Forelimb muscle (tissue), 1 donor: ENCODE data around the gene DTX4. TPM values are rescaled to one million over a fixed set of nuclear protein-coding genes. Genes with fewer than 3 reads are reported as not detected.

Experiments
- DNase-seq: peaks from one replicate; pipeline ENCODE4 v3.0.0-alpha.2; 2013; ENCODE audit warnings: low read depth
- polyA plus RNA-seq: library from polyadenylated mRNA; unstranded; fragments of 120-200 nt; gene quantifications from one replicate; pipeline ENCODE4 v1.2.1, GENCODE V29; 2013; ENCODE audit not compliant: insufficient read length

The DTX4 gene
- polyA plus RNA-seq, 1 donor, result 18.2 TPM

DNA sequence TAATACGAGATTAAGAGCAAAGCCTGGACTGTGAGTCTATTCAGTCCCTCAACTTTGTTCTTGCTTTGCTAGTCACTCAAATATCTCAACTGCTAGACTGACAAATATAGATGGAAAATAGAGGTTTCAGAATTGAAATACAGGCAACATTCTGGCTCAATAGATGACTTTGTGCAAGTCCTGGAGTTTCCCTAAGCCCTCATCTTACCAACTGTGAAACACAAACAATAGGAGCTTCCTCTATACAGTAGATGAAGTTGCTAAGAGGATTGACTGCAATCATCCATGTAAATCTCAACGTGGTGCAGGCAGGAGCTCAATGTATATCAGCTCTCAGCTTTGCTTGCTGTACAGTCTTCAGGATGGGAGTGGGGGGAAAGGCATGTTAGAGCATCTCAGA, 47.0 kb downstream of the DTX4 start:
- no peak for DNase-seq

DNA sequence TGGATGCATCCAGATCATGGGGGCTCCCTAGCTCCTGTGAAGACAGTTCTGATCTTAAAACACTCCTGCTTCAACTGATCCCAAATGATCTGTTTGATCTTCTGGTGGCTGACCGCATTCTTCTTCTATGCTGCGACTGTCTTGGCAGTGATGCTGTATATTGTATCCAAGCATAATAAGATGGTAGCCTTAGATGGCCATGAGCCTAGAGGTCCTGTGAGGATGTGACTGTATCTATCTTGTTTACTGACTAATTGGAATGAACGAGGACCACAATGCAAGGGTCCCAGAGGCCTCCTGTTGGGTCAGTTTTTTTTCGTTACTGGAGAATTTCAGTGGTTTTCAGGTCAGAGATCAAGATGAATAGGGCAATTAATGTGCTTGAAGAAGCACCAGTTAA, 47.9 kb downstream of the DTX4 start:
- DNase-seq, result no peak

DNA sequence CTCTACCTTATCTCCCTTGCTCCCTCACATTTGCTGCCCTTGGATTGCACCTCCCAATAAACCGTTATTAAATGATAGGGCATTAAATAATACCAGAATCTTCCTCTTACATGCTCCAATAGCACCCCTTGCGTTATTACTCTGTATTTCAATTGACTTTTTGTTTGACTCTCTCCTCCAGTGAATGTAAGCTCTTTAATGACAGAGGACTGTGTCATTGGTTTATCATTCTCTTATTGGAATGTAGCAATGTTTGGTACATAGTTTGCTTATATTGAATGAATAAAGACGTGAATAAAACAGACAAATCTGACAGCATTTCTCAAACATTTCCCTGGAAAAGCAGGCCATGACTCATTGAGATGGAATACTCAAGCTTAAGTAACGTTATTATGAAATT, 49.5 kb downstream of the DTX4 start:
- no peak for DNase-seq

DNA sequence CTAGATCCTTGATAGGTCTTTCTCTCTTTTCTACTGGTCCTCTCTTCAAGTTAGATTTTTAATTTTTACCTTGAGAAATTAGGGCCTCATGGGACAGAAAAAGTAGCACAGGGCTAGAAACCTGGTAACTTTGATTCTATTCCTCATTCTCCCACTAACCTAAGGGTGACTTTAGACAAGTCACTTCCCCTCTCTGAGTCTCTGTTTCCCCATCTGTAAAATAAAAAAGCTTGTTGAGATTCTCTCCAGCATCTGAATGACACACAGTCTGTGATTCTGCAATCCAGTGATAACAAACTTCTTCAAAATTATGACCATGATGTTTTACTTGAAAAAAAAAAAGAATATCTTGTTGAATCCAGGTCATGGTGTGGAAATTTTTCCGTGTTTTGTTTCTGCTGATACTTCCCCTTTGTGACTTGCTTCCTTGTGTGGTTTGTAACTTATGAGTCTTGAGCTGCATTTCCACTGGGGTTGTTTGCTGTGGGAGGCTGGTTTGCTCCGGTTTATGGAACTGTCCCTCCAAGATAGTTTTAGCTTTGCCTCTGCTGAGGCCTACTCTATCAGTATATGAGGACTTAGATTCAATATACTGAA, 50.6 kb downstream of the DTX4 start:
- no peak for DNase-seq

DNA sequence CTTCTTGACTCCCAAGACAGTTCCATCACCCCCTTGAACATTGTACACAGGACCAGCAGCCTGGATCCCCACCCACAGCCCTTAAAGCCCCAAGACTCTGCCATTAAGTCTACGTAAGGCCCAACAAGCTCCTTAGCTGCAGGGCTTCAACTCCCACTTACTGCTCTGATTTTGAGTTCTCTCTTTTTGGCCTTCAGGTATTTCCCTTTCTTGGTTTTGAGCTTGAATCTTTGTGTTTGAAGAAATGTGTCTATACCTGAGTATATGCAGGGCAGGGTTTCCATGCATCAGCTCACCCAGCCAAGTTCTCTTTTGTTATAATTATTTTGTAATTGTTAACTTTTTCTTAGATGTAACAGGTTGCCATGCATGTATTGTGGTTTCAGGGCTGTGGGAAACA, 51.2 kb downstream of the DTX4 start:
- DNase-seq, result no peak

DNA sequence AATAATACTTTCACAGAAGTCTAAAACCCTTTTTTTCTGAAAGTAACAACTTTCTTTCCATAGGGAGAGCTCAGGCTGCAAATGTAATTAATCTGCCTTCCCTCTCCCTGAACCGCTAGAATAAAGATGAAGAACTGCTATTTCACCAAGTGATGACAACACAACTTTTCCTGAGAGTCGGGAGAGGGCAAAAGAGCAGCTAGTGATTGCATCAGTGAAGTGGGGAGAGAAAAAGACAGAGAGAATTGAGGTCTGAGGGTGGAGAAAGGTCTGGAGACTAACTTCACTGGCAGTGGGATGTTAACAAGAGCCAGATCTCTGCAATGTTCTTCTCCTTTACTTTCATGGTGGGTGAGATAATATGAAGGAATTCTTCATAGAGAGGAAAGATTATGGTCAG, 51.7 kb downstream of the DTX4 start:
- DNase-seq, result no peak

DNA sequence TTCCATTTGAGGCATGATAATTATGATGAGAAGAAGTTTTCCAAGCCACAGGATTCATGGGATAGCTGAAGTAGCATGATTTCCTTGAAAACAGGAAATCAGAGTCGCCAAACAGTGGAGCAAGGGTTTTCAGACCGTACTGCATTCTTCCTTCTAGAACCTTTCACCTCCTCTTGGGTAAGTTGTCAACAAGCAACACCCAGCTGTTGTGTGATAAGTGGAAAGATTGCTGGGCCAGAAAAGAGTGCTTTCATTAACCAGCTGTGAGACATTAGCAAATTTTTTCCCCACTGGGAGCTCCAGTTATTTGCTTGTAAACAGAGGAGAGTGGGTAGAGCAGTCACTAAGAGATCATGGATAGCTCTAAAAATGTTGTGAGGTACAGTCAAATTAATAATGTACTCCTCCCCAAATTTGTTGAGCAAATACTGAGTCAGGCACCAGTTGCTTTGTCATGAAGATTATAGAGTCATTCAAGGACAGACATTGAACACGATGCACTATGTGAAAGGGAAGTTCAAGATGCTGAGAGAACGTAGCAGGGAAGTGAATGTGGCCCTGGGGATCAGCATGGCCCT, 52.5 kb downstream of the DTX4 start:
- DNase-seq, result no peak

DNA sequence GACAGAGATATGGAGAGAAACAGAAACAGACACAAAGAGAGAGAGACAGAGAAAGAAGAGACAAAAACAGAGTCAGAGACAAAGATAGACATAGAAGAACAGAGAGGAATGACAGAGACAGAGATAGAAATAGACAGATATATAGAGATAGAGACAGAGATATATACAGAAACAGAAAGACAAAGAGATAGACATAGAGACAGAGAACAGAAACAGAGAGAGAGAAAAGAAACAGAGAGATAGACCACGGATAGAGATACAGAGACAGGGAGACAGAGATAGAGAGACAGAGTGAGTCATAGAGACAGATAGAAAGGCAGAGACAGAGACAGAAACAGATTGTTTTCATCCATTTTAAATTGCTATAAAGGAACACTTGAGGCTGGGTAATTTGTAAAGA, 53.1 kb downstream of the DTX4 start:
- no peak for DNase-seq

DNA sequence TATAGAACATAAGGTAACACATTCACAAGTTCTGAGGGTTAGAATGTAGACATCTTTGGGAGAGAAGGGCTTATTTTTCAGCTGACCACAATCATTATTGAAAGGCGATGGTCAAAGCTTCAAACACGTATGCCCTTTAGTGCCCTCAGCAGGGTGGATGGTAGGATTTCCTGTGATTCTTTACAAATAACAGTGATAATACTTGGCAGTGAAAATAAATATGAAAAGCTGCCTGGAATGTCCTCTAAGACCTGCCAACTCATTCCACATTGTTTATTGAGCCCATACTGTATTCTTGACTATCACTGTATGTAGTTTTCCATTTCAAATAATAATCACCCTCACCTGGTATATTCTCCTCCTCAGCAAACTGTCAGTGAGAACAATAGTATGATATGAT, 54.5 kb downstream of the DTX4 start:
- no peak for DNase-seq

DNA sequence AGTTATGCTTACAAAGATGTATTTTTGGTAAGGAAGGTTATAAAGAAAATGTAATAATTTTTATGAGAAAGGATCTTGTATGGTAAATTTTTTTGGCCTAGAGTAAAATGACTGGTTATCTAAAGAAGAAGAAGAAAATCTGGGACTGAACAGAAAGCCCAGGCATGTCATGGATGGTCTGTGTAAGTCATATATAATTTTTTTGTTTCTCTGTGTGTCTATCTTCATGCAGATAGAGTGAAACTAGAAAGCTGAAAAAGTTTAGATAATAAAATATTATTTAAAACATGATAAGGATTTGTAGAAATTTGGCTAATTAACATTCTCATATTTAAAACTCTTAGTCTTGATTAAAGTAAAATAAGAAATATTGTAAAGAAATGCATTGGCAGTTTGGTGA, 68.4 kb downstream of the DTX4 start:
- no peak for DNase-seq

DNA sequence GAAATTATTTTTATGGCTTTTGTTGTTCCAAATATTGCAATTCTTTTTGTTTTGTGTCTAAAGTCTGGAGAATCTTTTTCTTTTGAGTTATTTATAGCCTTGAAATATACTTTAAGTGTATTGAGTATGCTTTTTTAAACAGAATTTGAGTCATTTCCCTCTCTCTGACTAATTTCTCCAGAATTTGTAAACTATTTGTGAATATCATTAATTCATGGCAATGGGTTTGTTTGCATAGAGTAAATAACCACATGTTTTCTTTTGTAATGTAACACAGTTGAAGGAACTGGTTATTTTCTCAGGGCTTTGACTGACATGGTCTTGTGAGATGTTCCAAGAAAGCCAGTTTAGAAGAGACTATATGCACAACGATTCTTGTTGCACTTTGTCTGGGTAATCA, 71.7 kb downstream of the DTX4 start:
- DNase-seq, result no peak

DNA sequence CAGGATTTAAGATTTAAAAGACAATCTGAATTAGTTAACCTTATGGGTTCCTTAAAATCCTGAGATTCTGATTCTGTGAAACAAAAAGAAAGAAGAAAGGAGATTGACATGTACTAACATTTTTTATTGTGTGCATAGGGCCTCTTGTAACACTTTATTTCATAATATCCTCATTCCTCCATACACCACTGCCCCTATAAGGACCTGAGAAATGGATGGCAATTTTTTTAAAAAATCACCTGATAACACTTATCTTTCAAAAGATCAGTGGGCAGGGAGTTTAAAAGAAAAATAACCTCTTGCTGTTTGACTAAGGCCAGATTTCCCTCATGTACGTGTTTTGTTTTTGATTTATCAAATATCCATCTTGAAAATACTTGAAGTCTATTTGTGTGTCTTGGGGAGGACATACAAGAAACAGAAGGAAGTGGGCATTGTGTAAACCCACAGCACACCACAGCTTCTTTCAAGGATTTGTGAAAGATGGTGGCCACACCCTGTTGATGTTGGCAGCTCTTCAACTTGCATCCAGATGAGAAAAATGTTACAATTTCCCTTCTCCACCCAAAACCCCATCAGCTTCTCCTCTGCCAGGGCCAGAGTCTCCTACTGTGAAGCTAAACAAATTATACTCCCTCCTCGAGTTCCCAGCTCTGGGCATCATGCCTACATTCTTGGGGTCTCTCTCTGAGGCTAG, 75.7 kb downstream of the DTX4 start:
- DNase-seq, result no peak

DNA sequence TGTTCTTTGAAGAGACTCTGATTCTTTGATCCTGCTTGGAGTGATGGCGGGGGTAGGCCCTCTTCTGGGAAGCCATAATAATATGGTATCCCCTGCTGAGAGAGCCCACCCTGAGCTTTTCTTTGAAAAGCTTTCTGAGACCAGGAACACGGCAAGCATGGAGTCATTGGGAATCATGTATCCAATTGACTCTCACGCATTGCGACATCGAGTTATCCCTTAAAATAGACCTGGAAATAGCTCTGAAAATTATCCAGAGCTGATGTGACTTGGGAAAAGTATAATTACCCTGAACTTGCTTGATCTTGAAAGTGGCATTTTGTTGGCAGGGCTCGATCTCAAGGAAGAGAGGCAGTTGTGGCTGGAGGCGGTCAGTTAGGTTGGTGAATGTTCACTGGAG, 77.6 kb downstream of the DTX4 start:
- DNase-seq, result no peak

DNA sequence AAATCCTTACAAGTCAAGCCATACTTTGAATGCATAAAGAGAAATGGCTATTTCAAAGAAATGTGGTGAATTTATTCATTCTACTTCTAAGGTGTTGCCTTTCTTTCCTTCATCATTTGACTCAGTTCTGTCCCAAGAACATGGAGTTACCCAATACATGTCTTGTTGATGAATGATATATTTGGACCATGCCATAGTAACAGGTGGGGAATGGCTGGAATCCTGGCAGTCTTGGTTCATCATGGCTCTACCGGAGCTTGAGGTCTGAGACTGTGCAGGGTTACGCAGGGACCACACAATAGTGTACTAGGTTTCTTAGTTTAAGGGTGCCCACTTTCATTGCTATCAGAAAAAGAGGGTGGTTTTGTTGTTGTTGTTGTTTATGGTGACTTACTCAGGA, 81.1 kb downstream of the DTX4 start:
- no peak for DNase-seq

DNA sequence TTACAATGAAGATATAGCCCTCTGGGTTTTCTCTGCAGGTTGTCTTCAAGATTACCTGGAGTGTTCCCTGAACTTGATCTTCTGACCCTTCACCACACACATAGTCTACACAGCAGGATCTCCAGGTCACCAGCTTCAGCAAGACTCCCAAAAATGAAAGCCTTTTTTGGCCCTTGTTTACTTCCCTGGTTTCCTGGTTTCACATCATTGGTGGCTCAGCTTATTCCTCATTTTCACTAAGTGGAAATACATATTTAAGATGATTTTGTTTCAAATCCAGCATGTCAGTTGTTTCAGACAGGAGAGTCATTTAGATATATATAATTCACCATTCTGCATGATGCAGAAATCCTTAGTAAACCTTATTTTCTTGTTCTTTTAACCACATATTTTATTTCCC, 82.4 kb downstream of the DTX4 start:
- DNase-seq, result no peak

DNA sequence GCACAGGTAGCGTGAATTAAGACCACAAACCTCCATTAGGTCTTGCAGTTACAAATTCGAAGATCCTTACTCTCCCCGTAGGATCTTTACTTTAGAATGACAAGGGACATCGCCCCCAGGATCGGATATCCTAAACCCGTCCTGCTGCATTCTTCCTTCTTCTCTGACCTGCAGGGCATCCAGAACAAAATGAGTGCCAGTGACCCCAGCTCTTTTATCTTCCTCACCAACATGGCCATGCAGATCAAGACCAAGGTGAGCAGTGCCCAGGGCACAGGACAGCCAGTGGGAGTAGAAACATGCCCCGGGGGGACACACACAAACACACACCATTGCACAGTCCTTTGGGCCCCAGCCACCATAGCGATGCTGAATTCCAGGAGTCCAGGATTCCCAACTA, 83.3 kb downstream of the DTX4 start:
- no peak for DNase-seq

Other genes starting within 250 kb of the DTX4 start
- gene GLYATL1, start 232.6 kb upstream of the DTX4 start, polyA plus RNA-seq, result 0.58 TPM
- not detected for gene GLYATL1B, start 85.8 kb upstream of the DTX4 start, polyA plus RNA-seq
- 5.6 TPM for gene FAM111B, start 64.9 kb upstream of the DTX4 start, polyA plus RNA-seq
- gene FAM111A, start 29.3 kb upstream of the DTX4 start, polyA plus RNA-seq, result 23.5 TPM
- 9.1 TPM for gene MPEG1, start 40.8 kb downstream of the DTX4 start, polyA plus RNA-seq
- gene OR5AN1, start 186.8 kb downstream of the DTX4 start, polyA plus RNA-seq, result not detected